Right lobe of liver (tissue), 4 donors: ENCODE measurements around the gene KCTD2.

Experiments used
- CTCF ChIP-seq, 4 donors: fragments of 200-600 bp in 3 of 4; fragments of 450-650 bp in 1 of 4; IDR thresholded peaks; one replicate each; pipeline versions ENCODE4 v1.5.1 to v1.8.0; 2016 to 2022; ENCODE audit warnings: antibody characterized with exemption in 4 of 4, mild to moderate bottlenecking in 2 of 4
- POLR2A ChIP-seq: fragments of 450-650 bp; IDR thresholded peaks from one replicate; pipeline ENCODE4 v1.6.1; 2017; ENCODE audit warnings: antibody characterized with exemption, mild to moderate bottlenecking
- donor health status: DM: no; HTN: no; CAD: no.
- donor health status: DM: no; HTN: no; CAD: no.
- donor health status: DM: no; HTN: yes; CAD: no.

GRCh38 chr17:75034236-75034908 lies 12.7 kb upstream of the KCTD2 start:
- TF ChIP-seq POLR2A, result no peak
- no peak for TF ChIP-seq CTCF (IDR thresholded peaks at IDR 0.05)
